Testis (tissue), 2 donors: ENCODE measurements around the gene AIRE.

Experiments used
- CTCF ChIP-seq, 3 experiments: fragments of 450-650 bp in 2 of 3; fragments of 200-600 bp in 1 of 3; sonication (generic) in 1 of 3; IDR thresholded peaks; one replicate each; pipeline ENCODE4 v1.5.1; 2016 to 2019; ENCODE audit warnings: antibody characterized with exemption in 3 of 3, mild to moderate bottlenecking in 2 of 3, moderate library complexity in 1 of 3
- POLR2A ChIP-seq: fragments of 450-650 bp; IDR thresholded peaks from one replicate; pipeline ENCODE4 v1.6.1; 2017; ENCODE audit warnings: antibody characterized with exemption, mild to moderate bottlenecking, moderate library complexity

- TF ChIP-seq POLR2A, result no peak
- TF ChIP-seq CTCF (IDR thresholded peaks at IDR 0.05), result no peak
These were observed 48.8 kb downstream of the AIRE start for GRCh38 chr21:44334329-44335030.
